Myocyte (in vitro differentiated cells): Measurements from ENCODE around the gene OR1J4. TPM values are rescaled to one million over a fixed set of nuclear protein-coding genes. Genes with fewer than 3 reads are reported as not detected.

Experiments
- total RNA-seq: library from RNA; depleted of rRNA; stranded (reverse); fragments of >200 nt; gene quantifications from 2 replicates; pipeline ENCODE4 v1.2.3, GENCODE V29; 2014

Gene OR1J4
- total RNA-seq, 1 donor from 2014 or later, result not detected

Other genes with a start within 250 kb of the OR1J4 start
- gene PTGS1, start 148.1 kb upstream of the OR1J4 start, total RNA-seq, result 9.6 and 14.0 TPM in 2 replicates
- gene OR1J1, start 41.2 kb upstream of the OR1J4 start, total RNA-seq, result not detected in 2 replicates
- gene OR1J2, start 8.3 kb upstream of the OR1J4 start, total RNA-seq, result not detected in 2 replicates
- not detected in 2 replicates for gene OR1N1, start 8.2 kb downstream of the OR1J4 start, total RNA-seq
- not detected in 2 replicates for gene OR1N2, start 34.0 kb downstream of the OR1J4 start, total RNA-seq
- gene OR1L8, start 64.2 kb downstream of the OR1J4 start, total RNA-seq, result not detected in 2 replicates
- not detected in 2 replicates for gene OR1Q1, start 95.6 kb downstream of the OR1J4 start, total RNA-seq
- not detected in 2 replicates for gene OR1B1, start 138.5 kb downstream of the OR1J4 start, total RNA-seq
- not detected in 2 replicates for gene OR1L1, start 142.6 kb downstream of the OR1J4 start, total RNA-seq
- not detected in 2 replicates for gene OR1L3, start 156.0 kb downstream of the OR1J4 start, total RNA-seq
- not detected in 2 replicates for gene OR1L4, start 204.8 kb downstream of the OR1J4 start, total RNA-seq
- not detected in 2 replicates for gene OR1L6, start 223.2 kb downstream of the OR1J4 start, total RNA-seq